ENCODE results near the gene CDX2.
"Not testable (repeated sequence)": the region's sequence is repeated elsewhere in the genome, so short reads cannot be mapped to it uniquely, and the experiment has no call there.

Gene CDX2

GRCh38 chr13:27964206-27964605, 4.9 kb downstream of the CDX2 start:
- DNase-seq, result not testable (repeated sequence)

- no peak for DNase-seq
These were observed 5.6 kb downstream of the CDX2 start for GRCh38 chr13:27963491-27963890.

DNA sequence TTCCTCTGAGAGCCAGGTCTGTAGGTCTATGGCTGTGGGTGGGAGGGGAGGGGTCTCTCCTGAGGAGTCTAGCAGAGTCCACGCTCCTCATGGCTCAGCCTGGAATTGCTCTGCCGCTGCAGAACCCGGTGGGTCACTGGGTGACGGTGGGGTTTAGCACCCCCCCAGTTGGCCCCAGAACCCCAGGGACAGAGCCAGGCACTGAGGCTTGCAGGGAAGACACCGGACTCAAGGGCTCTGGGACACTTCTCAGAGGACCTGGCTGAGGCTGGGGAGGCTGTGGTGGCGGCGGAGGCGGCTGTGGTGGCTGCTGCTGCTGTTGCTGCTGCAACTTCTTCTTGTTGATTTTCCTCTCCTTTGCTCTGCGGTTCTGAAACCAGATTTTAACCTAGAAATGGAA, 6.1 kb downstream of the CDX2 start:
- DNase-seq, result no peak

- no peak for DNase-seq
These were observed 6.8 kb downstream of the CDX2 start for GRCh38 chr13:27962128-27962841.

DNA sequence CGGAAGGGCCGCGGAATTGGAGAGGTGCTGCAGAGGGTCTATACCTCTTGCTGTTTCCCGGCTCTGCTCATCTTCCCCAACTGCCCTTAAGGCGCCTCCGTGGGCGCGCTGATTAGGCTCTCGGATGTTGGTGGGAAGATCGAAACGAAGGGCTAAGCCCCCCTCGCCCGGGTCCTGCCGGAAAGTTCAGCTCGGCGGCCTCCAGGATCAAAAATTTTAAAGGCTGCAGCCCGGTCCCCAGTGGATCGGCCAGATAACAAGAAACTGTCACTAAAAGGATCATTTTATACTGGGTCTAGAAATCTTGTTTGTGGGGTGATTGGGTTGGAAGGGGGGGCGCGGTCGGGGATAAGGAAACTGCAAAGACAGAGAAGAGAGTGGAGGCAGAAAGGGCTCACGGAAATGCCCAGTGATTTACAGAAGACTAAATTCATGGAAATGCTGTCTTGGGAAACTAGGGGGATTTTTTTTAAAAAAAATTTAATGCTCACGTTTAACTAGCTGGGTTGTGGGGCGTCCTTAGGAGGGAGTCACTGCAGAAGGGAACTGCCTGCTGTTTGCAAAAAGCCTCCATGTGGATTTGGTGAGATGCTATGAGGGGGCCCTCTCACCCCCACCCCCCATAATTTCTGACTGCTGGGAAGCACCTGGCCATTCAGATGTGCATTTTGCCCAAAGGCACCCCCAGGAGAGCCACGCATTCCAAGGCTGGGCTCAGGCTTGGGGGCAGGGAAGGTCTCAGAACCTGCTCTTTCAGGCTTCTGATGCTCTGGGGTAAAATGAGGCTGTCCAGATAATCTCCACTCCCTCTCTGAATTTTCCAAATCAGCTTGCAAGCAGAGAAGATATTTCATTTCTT, 7.7 kb downstream of the CDX2 start:
- no peak for DNase-seq

DNA sequence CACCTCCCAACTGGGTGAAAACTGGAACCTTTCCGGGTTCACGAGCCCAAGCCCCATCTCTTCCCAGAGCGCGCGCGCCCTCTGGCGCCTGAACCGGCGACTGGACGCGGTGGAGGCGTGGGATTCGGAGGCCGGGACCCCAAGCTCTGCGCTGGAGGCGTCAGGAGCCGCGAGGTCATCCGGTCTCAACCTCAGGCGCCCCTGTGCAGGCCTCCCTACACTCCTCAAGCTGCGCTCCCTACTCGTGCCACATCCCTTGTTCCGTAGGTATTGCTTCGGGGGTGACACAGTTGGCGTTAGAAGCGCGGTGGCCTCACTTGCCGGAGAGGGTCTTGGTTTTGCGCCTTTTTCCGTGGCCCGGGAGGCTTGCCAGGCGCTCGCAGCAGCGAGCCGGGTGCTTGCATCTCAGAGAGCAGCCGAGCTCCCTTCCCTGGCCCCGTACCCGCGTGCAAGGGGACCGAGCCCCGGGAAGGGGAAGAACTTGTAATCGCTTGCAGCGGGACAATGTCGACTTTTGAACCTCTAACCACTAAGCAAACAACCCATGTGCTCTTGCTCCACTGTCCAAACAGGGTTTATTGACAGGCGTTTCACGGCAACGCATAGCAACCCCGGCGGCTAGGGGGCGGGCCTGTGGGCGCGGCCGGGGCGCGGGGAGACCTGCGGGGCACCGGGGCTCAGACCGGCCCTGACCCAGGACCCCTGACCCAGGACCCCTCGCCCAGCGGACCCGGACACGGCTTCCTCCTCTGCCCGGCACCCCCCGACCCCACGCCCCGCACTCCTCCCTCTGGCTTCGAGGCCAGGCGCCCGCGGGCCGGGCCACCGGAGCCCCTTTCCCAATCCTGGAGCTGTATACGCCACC, 8.5 kb downstream of the CDX2 start:
- peak; percentile 62 for DNase-seq

GRCh38 chr13:27959976-27960361, 9.1 kb downstream of the CDX2 start:
- no peak for DNase-seq

DNA sequence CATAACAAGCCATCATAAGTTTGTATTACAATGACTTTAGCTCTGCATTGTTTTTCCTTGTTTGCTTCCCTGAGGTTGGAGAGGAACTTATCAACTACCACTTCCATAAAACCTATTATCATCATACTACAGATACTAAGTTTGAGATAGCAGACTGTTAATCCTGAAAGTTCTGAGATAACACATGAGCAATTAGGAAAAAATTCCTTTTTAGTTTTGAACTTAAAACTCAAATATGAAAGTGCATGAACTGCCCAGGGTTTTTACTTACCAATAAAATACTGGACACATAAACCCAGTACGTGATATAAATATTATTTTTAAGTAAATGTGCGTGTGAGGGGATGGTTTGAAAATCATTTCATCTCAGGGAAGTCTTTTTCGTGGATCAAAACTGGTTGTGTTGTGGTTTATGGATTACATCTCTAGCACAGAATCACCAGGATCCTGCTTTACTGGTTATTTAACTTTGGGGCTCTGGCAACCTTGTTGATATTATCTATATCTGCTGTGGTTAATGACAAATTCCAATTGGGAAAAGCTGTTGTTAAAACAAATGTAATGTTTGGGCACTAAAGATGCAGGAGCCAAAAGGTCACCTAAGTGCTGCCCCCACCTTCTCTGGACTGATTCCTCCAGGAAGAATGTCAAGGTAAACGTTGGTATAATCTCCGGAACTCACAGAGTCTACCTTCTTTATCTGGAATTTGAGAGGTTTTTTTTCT, 12.4 kb downstream of the CDX2 start:
- DNase-seq, result no peak

DNA sequence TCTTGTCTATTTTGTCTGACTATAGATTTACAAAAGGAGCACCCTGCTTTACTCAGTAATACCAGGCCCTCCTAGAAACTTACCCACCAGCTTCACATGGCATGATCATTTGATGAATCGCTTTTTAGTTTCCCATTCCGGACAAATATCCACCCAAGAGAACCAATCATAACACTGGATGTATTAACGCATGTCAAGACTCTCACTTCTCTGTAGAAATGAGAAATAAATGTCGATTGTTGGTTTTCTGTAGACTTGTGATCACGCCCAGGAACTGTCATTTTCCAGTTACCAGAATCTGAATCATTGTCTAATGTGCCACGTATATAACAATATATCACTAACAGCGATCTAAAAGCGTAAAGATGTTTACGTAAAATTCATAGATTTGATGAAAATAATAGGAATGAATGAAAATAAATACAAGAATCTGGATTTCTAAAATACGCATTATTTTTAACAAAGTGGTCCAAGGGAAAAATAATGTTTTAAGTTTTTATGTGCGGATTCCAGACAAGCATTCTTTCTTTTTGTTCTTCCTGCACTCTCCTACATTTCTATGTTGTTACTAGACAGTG, 14.0 kb downstream of the CDX2 start:
- no peak for DNase-seq

- DNase-seq, result peak; percentile 42
These were observed 14.7 kb downstream of the CDX2 start for GRCh38 chr13:27954406-27954851.

GRCh38 chr13:27953676-27954405, 15.3 kb downstream of the CDX2 start:
- peak; percentile 82 for DNase-seq

- no peak for DNase-seq
These were observed 16.0 kb downstream of the CDX2 start for GRCh38 chr13:27952876-27953675.

GRCh38 chr13:27942972-27943371, 26.1 kb downstream of the CDX2 start:
- DNase-seq, result no peak

DNA sequence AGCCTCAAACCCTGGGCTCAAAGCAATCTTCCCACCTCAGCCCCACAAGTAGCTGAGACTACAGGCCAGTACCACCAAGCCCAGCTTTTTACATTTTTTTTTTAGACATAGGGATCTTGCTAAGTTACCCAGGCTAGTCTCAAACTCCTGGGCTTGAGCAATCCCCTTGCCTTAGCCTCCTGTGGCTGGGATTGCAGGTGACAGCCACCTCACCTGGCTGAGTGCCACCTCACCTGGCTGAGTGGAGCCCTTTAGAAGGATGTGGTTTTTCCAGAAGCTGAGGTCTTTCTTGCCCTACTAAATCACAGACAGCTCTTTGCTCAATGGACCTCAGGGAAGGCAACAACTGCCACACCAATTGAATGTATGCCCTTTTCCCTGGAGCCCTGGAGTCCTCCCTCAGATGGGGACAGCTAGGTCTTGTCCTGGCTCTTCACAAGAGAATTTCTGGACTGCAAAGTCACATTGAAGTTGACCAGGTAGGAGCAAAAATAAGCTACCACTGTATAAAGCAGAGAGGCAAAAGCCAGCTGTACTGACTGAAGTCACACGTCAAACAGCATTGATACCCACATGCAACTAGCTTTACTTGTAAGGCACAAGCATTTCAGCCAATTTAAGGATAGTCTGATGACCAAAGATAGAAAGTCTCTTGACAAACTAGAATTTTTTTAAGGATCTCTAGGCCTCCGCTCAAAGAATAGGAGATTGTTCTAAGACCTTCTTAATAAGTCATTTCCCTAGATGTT, 35.4 kb downstream of the CDX2 start:
- no peak for DNase-seq

- no peak for DNase-seq
These were observed 36.0 kb downstream of the CDX2 start for GRCh38 chr13:27933118-27933517.

DNA sequence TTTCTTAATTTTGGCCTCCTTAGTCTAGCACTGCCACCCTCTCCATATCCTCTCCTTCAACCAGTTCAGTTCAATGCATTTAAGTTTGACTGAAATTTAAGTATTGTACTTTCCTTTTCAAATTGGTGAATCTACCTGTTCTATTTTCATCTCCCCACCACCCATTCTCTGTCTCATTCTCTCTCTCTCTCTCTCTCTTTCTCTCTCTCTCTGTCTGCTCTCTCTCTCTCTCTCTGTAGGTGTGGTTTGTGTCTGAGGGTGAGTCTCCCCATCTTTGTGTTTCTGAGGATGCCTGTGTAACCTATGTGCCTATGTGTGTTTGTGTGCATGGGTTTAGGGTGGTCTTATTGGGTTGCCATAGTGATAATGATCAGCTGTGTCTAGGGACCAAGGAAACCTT, 39.2 kb downstream of the CDX2 start:
- no peak for DNase-seq

DNA sequence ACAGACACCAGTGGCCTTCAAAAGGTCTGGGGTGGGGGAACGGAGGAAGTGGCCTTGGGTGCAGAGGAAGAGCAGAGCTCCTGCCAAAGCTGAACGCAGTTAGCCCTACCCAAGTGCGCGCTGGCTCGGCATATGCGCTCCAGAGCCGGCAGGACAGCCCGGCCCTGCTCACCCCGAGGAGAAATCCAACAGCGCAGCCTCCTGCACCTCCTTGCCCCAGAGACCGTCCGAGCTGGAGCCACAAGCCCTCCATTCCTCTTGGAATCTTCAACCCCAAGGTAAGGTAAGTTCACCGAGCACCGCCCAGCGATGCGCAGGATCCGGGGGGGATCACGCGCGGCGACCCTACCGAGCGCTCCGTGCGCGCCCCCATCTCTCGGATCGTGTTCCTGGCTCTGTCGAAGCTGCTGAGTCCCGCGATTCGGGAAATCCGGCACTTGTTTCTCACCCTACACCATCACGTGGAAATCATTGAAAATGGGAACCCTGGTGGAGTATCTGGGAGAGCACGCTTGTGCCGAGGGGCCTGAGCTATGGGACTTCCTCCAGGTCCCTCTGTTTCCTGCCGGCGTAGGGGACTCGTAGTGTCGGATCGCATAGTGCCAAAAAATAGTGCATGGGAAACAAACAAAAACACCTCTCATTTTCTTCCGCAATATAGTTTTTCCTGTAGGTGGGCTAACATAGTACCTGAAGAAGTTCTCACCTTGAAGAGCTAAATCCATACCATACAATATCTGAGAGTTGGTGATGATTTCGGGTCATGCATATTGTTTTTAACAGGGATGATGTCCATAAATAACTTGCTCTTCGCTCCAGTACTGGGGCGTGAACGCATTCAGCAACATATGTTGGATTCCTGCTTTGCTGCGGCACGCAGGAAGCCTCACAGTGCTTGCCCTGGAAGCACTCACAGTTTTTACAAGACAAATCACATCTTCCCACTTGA, 40.0 kb downstream of the CDX2 start:
- no peak for DNase-seq

DNA sequence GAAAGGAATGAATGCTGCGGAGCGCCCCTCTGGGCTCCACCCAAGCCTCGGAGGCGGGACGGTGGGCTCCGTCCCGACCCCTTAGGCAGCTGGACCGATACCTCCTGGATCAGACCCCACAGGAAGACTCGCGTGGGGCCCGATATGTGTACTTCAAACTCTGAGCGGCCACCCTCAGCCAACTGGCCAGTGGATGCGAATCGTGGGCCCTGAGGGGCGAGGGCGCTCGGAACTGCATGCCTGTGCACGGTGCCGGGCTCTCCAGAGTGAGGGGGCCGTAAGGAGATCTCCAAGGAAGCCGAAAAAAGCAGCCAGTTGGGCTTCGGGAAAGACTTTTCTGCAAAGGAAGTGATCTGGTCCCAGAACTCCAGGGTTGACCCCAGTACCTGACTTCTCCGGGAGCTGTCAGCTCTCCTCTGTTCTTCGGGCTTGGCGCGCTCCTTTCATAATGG, 40.7 kb downstream of the CDX2 start:
- no peak for DNase-seq
